NCI-H510A (cell line): Measurements from ENCODE around the gene EPHA3.

Source experiments
- DNase-seq: peaks from one replicate; lab custom pipeline; 2025; lab: John Stamatoyannopoulos, UW

The EPHA3 gene

GRCh38 chr3:89447243-89447642 lies 339.8 kb downstream of the EPHA3 start:
- DNase-seq: no peak

DNA sequence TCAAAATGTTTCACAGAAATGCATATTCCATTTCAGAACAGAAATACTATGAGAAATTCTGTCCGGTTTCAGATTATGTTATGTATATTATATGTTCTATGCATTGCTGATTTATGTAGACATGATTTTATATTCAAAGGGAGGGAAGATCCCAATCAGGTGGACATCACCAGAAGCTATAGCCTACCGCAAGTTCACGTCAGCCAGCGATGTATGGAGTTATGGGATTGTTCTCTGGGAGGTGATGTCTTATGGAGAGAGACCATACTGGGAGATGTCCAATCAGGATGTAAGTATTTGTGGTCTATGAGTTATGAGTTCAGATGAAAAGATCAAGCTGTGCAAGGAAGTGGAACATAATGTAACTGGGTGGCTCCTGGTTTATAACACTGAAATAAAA lies 341.7 kb downstream of the EPHA3 start:
- no peak for DNase-seq

DNA sequence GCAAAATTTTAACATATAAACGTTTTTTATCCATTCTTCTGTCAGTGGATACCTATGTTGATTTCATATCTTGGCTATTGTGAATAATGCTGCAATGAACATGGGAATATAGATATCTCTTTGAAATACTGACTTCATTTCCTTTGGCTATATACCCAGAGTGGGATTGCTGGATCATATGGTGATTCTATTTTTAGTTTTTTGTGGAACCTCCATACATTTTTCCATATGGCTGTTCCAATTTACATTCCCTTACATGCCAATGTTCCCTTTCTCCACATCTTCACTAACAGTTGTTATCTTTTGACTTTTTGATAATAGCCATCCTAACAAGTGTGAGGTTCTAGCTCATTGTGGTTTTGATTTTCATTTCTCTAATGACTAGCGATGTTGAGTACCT lies 344.6 kb downstream of the EPHA3 start:
- no peak for DNase-seq

- DNase-seq: no peak
Observed at GRCh38 chr3:89455240-89455639, 347.8 kb downstream of the EPHA3 start.

GRCh38 chr3:89467898-89468363 lies 360.5 kb downstream of the EPHA3 start:
- no peak for DNase-seq

GRCh38 chr3:89472101-89472500 lies 364.7 kb downstream of the EPHA3 start:
- no peak for DNase-seq

DNA sequence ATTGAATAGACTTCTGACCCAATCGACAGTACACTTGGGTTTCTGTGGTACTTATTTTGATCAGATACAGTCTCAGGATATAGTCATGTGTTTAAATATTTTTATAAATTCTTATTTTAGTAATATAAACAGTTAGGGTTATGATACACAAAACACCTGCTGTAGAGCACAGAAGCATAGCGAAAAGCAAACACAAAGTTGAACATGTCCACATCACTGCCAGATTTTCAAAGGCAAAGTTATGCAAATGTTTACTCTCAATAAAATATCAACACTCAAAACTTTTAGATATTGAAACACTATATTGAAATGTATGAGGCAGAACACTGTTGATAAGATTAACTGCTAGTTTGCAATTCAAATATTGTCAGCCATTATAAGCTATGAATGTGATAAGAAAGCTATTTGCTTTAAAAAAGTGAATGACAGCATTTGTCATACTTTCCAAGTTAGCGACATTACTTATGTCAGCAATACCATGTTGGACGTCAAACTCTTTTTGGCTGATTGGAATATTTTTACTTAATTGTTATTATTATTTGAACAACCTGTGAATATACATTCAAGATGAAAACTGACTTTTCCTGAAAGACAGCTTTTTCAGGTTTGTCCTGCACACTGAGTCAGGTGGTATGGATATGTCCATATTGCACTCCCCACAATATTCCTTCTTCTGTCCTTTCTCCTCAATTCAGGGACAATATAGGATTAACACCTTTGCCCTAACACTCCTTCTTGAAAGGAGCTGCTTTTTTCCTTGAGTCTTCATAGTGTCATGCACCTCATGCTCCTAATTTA lies 367.1 kb downstream of the EPHA3 start:
- no peak for DNase-seq

DNA sequence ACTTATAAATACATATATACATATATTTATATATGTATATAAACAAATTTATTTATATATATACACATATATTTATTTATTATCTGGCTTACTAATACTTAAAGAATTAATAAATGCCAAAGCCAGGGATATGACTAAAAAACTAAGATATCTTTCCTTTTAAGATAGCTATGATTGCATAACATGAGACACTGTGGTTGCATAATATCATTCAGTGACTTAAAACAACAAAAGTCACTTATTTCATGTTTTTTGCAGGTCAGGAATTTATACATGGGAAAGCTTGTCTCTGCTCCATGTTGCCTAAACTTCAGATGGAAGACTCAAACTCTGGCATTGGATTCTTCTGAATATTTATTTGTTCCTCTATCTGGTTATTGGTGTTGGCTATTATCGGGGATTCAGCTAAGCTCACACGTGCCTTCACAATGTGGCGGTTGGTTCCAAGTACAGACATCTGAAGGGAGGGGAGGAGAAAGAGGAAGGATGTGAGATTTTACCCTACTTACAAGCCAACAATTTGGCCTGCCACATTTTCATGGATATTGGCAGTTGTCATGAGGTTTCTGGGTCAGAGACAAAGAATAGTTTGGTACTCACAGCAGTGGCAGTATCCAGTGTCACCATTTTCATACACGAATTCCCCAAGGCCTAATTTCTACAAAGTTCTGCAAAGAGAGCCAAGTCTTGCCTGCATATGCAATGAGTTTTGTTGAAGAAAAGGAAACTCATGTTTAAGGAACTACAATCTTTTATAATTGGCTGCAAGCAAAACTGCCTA lies 381.6 kb downstream of the EPHA3 start:
- no peak for DNase-seq

- DNase-seq: no peak
Observed at GRCh38 chr3:89490129-89490528, 382.7 kb downstream of the EPHA3 start.

GRCh38 chr3:89494734-89495133 lies 387.3 kb downstream of the EPHA3 start:
- DNase-seq: no peak

DNA sequence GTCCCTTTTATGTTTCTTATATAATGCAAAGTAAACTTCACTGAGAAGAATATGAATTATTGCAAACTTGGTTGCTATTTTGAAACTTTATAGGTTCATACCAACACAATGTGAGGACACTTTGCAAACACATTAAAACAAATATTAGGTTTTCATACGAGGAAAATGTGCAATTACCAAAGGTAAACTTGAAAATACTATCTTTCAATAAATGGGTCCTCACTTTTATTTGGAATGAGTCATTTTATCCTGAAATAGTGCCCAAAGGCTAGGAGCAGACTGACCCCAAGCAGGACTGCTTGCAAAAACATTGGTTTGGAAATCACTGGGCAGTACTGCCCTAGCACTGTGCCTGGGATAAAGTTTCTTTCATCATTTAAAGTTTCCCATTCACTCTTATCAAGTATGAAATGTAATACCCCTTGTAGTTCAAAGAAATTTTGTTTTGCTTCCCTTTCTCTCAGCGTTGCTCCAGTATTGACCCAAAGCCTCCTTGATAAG lies 396.5 kb downstream of the EPHA3 start:
- DNase-seq: no peak

DNA sequence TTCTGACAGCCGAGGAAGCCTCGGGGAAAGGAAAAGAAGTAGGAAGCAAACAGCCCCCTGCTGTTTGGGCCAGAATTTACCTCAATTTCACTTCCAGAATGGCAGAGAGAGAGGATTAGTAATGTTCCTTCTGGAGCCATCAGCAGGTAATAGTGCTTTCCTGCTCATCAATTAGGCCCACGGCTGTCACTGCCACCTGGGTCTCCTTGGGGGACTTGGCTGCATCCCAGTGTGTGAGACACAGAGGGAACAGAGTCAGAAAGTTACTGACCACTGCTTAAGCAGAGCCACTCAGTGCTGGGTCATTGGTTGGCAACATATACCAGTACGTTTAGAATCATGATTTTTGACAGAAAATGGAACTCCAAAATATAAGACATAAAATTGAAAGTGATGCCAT lies 397.0 kb downstream of the EPHA3 start:
- no peak for DNase-seq

DNA sequence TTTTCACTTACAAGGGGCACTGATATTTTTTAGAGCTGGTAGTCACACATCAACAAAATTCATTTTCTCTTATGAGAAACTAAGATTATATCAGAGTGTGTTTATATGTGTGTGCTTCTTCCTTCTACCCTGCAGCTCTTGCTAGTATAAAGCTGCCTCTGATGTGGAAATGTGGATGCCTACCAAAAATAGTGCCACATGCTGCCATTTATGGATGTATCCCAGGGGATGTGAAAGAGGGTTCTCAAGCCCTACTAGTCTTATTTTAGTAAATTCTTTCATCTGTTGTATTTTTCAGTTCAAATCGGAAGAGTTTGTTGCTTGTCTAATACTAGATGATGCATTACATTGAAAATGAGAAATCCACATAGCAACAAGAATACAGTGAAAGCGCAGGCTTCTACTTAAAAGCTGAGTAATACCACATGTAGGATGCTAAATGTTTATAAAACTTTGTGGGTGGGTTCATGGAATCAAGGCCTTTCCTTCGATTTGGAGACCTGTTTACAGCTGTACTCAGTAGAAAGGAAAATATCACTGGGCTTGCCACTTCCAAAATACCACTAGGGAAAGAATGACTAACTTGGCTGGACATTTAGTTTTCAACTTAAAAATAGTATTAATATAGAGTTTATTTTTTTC lies 399.2 kb downstream of the EPHA3 start:
- DNase-seq: no peak

DNA sequence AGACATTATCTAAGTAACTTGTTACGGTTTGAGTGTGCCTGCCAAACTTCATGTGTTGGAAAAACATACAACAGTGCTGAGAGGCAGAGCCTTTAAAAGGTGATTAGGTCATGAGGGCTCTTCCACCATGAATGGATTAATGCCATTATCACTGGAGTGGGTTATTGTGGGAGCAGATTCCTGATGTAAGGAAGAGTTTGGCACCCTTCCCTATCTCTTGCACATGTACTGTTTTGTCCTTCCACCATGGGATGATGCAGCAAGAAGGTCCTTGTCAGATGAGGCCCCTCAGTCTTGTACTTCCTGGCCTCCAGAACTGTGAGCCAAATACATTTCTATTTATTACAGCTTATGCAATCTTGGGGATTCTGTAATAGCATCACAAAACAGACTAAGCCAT lies 413.9 kb downstream of the EPHA3 start:
- no peak for DNase-seq

DNA sequence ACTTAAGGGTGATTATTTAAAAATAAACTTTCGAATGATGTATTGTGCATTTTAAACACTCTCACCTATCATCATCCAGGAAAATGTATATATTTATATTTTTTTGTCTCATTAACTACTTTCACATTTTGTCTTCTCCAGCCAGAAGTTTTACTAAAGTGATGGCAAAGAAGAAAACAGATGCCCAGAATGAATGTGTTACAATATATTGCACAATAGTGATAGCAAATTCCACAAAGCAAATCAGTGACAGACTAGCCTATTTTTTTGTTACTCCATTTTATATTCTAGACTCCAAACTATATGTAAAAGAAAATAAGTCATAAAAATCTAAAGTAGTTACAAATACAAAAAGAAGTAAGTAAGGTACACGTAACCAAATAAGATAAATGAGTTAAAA lies 414.7 kb downstream of the EPHA3 start:
- no peak for DNase-seq

DNA sequence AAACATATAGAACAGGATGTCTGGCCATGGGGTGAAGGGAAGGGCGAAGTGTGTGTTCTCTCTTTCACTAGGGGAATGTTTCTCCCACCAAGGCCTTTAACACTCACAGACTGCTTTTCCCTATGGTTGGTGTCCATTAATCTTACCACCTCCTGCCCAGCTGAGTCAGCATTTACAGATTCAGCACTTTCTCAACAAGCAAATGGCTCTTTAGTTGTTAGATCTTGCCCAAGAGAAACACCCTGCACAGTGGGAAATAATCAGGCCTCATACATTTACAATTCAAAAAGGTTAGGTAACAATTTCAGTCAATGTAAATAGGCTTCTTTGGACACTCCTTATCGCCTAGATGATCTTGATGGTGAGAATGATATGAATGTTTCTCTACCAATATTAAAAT lies 418.2 kb downstream of the EPHA3 start:
- no peak for DNase-seq

DNA sequence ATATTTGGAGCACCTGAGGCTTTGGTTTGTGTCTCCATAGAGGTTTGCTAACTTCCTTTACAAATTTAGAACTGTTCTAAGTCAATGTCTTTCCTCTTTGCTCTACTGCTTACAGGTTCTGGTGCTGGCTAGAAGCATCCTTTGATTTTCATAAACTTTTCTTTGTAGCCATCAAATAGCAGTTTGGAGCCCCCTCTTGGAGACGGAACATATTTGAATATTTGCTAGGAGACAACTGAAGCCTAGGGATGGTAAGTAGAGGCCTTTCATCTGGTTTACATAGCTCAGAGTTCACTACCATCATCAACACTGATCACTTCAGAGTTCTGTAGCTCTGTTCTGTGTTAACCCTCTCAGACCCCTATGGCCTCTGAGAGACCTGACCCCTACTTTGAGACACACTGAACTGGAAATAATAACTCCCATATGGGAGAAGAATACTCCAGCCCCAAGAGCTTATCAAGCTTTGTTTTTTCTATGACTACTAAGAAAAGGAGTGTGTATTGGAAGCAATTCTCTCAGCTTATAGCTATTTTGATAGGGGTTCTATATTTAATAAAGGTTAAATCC lies 420.4 kb downstream of the EPHA3 start:
- no peak for DNase-seq
